Upper lobe of right lung (tissue), 1 donor: ENCODE data around the gene KANSL2. TPM values are rescaled to one million over a fixed set of nuclear protein-coding genes. Genes with fewer than 3 reads are reported as not detected.

Source experiments
- ATAC-seq: fragments of 200-7000 bp; cut with Tn5 transposase; one replicate; pipeline ENCODE4 v1.9.1; 2020; ENCODE audit warnings: mild to moderate bottlenecking, moderate library complexity
- DNase-seq: peaks from one replicate; pipeline ENCODE4 v3.0.0-alpha.2; 2020
- H3K27ac ChIP-seq: fragments of 200-600 bp; one replicate; pipeline ENCODE4 v1.8.0; 2022
- H3K27me3 ChIP-seq: fragments of 200-600 bp; one replicate; pipeline ENCODE4 v1.8.0; 2022; ENCODE audit warnings: mild to moderate bottlenecking
- H3K36me3 ChIP-seq: fragments of 200-600 bp; one replicate; pipeline ENCODE4 v1.8.0; 2022
- H3K4me1 ChIP-seq: fragments of 200-600 bp; one replicate; pipeline ENCODE4 v1.8.0; 2022
- H3K4me3 ChIP-seq: fragments of 200-600 bp; one replicate; pipeline ENCODE4 v1.8.0; 2022; ENCODE audit warnings: mild to moderate bottlenecking
- H3K9me3 ChIP-seq: fragments of 200-600 bp; one replicate; pipeline ENCODE4 v1.8.0; 2022
- CTCF ChIP-seq: fragments of 200-600 bp; IDR thresholded peaks from one replicate; pipeline ENCODE4 v1.8.0; 2022; ENCODE audit warnings: antibody characterized with exemption
- intact Hi-C: fragments of 100-400 bp; cut with DNase I; formaldehyde crosslinking; loops from one replicate; pipeline ENCODE4 v1.11.0; 2022
- total RNA-seq: library from RNA; stranded (reverse); fragmentation: NEBNext Ultra II Directional; extraction: Animal tissue kit (Norgen Biotek cat#: 25700); gene quantifications from one replicate; pipeline ENCODE4 v1.2.1, GENCODE V29; 2021
- donor health status: DM: no; HTN: yes; CAD: no; lungs with severe emphysema.

The KANSL2 gene
- total RNA-seq, 1 donor from 2014 or later = 24.7 TPM

- no peak overlapping the region for H3K27ac ChIP-seq
- intact Hi-C loops = no loop called here
- peaks cover 83% of the 10 kb centered on the region for H3K36me3 ChIP-seq
- no peak for DNase-seq
- H3K4me1 ChIP-seq = peaks cover 12% of the 10 kb centered on the region
- no peak for TF ChIP-seq CTCF
- no peaks in the 10 kb centered on the region for H3K27me3 ChIP-seq
- no peak overlapping the region for H3K4me3 ChIP-seq
- ATAC-seq = no peak
- no peaks in the 10 kb centered on the region for H3K9me3 ChIP-seq
Observed at GRCh38 chr12:48694038-48694437, 12.0 kb upstream of the KANSL2 start.

DNA sequence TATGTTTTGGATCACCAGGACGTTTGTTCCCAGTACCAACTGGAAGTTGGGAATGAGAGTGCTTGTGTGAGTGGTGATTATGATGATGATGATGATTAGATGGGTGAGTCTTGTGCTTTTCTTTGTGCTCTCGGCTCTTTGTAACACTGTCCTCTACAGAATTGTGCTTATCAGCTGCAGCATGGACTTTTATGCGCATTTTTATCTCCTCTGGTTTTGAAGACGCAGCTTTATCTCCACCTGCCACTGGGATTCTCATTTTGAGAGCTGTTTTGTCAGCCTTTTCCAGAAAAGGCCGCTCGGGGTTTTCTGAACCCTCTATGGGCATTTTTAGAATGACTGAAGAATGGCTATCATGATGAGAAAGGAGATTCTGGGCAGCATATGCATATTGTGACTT is 11.5 kb upstream of the KANSL2 start:
- DNase-seq (no peak), ATAC-seq (no peak)
- H3K9me3 ChIP-seq = no peaks in the 10 kb centered on the region
- peaks cover 83% of the 10 kb centered on the region for H3K36me3 ChIP-seq
- H3K27ac ChIP-seq = no peak overlapping the region
- no peaks in the 10 kb centered on the region for H3K27me3 ChIP-seq
- H3K4me3 ChIP-seq = no peak overlapping the region
- intact Hi-C loops = no loop called here
- H3K4me1 ChIP-seq = peaks cover 12% of the 10 kb centered on the region
- TF ChIP-seq CTCF = no peak

- Histone ChIP-seq H3K4me3 (no peak overlapping the region), H3K9me3 (no peaks in the 10 kb centered on the region), H3K36me3 (peaks cover 74% of the 10 kb centered on the region), H3K27ac (no peak overlapping the region), H3K27me3 (no peaks in the 10 kb centered on the region), H3K4me1 (peaks cover 12% of the 10 kb centered on the region)
- DNase-seq = no peak
- ATAC-seq = peak; percentile 57
- intact Hi-C loops = no loop called here
- TF ChIP-seq CTCF = no peak
Observed at GRCh38 chr12:48691826-48692487, 9.9 kb upstream of the KANSL2 start.

DNA sequence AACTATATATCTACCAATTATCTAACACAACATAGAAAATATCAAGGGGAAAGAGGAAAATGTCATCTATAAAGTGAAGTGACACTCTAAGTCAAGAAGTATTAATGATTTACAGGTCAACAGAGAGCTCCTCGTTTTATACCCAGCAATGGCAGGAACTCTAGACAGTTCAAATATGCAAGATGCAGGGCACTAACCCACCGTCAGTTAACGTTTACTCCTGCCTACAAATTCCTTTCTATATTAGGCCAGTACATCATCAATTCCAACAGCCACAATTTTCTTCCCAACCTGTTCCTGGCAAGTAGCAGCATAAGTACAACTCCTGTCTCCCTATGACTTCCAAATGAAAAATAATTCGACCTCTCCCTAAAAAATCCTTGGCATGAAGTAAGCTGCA is 9.0 kb upstream of the KANSL2 start:
- Histone ChIP-seq H3K27ac (no peak overlapping the region), H3K36me3 (peaks cover 64% of the 10 kb centered on the region)
- no peak for DNase-seq

DNA sequence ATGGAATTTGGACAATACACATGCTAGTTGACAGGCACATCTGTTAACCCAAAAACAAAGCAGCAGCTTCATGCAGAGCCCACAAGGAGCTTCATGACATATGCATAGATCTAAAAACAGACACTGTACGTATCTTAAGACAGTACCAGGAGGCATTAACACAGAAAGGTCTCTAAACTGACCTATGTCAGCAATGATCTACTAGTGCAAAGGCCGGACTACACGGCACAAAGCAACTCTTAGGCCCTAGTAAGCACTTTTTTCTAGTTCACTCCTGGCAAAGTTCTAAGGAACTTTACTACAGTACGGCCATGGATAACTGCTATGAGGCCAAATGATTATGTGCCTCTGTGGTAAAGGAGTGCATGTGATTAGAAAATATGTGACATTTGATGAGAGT is 8.4 kb upstream of the KANSL2 start:
- TF ChIP-seq CTCF = no peak
- Histone ChIP-seq H3K9me3 (no peaks in the 10 kb centered on the region), H3K4me3 (no peak overlapping the region), H3K27me3 (no peaks in the 10 kb centered on the region), H3K4me1 (peaks cover 12% of the 10 kb centered on the region), H3K27ac (no peak overlapping the region), H3K36me3 (peaks cover 59% of the 10 kb centered on the region)
- DNase-seq = no peak
- ATAC-seq = no peak
- intact Hi-C loops = no loop called here

More for the DNA sequence above, 9.0 kb upstream of the KANSL2 start:
- no peaks in the 10 kb centered on the region for H3K27me3 ChIP-seq
- peaks cover 12% of the 10 kb centered on the region for H3K4me1 ChIP-seq
- H3K9me3 ChIP-seq = no peaks in the 10 kb centered on the region
- intact Hi-C loops = no loop called here
- TF ChIP-seq CTCF = no peak
- H3K4me3 ChIP-seq = no peak overlapping the region
- peak; percentile 53 for ATAC-seq

DNA sequence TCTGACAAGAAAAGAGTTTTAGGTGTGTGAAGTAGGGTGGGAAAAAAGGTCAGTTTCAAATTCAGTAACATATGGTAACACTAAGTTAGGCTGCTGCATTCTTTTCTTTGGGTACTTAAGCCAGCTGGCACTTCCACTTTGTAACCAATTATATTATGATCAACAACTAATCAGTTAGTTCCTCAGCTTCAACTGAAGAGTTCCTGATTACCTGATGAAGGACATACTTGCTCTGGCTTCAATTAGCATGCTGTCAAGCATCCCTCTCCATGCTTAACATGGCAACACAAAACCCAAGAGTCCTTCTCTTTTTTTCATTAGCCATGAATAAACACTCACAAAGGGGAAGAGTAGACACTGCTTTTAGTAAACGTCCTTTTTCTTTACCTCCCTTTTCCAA is 6.8 kb upstream of the KANSL2 start:
- no peak overlapping the region for H3K27ac ChIP-seq
- H3K9me3 ChIP-seq = no peaks in the 10 kb centered on the region
- H3K27me3 ChIP-seq = no peaks in the 10 kb centered on the region
- H3K4me1 ChIP-seq = peaks cover 12% of the 10 kb centered on the region
- no peak overlapping the region for H3K4me3 ChIP-seq
- peaks cover 43% of the 10 kb centered on the region for H3K36me3 ChIP-seq
- intact Hi-C loops = no loop called here
- no peak for DNase-seq
- no peak for ATAC-seq
- no peak for TF ChIP-seq CTCF
